GM23338 (cell line): Measurements from ENCODE around the gene SH3D19. TPM values are rescaled to one million over a fixed set of nuclear protein-coding genes. Genes with fewer than 3 reads are reported as not detected.

ENCODE experiments used
- ATAC-seq: fragments of 200-7000 bp; cut with Tn5 transposase; 3 replicates; pipeline ENCODE4 v1.9.1; 2020
- DNase-seq: peaks from one replicate; pipeline ENCODE4 v3.0.0-alpha.2; 2015; ENCODE audit warnings: low spot score
- H2AFZ ChIP-seq: fragments of 200-600 bp; sonication (generic); 2 replicates; pipeline ENCODE4 v1.8.0; 2016; ENCODE audit warnings: antibody characterized with exemption, mild to moderate bottlenecking, moderate library complexity
- H3F3A ChIP-seq: fragments of 200-600 bp; sonication (generic); replicated peaks from 2 replicates; pipeline ENCODE4 v1.8.0; 2017; ENCODE audit warnings: antibody characterized with exemption, mixed run types, low read depth
- H3K27ac ChIP-seq: fragments of 200-600 bp; sonication (generic); 2 replicates; pipeline ENCODE4 v1.6.1; 2016; ENCODE audit warnings: low read depth
- H3K27me3 ChIP-seq: fragments of 200-600 bp; sonication (generic); 2 replicates; pipeline ENCODE4 v1.8.0; 2016; ENCODE audit warnings: mild to moderate bottlenecking, mixed run types, moderate library complexity; ENCODE audit not compliant: insufficient read depth
- H3K36me3 ChIP-seq: fragments of 200-600 bp; sonication (generic); 2 replicates; pipeline ENCODE4 v1.8.0; 2016; ENCODE audit warnings: mild to moderate bottlenecking; ENCODE audit not compliant: insufficient read depth
- H3K4me1 ChIP-seq: fragments of 200-600 bp; sonication (generic); 2 replicates; pipeline ENCODE4 v1.8.0; 2016; ENCODE audit warnings: mild to moderate bottlenecking, moderate library complexity; ENCODE audit not compliant: insufficient read depth
- H3K4me2 ChIP-seq: fragments of 200-600 bp; sonication (generic); 2 replicates; pipeline ENCODE4 v1.7.1; 2017; ENCODE audit warnings: mixed run types
- H3K4me3 ChIP-seq: fragments of 200-600 bp; sonication (generic); 2 replicates; pipeline ENCODE4 v1.6.1; 2016; ENCODE audit warnings: mixed run types
- H3K79me2 ChIP-seq: fragments of 200-600 bp; sonication (generic); replicated peaks from 2 replicates; pipeline ENCODE4 v1.8.0; 2017; ENCODE audit warnings: mild to moderate bottlenecking; ENCODE audit not compliant: insufficient read depth
- H3K9me2 ChIP-seq: fragments of 200-600 bp; sonication (generic); 2 replicates; pipeline ENCODE4 v1.8.0; 2017; ENCODE audit not compliant: insufficient read depth
- H4K20me1 ChIP-seq: fragments of 200-600 bp; sonication (generic); replicated peaks from 2 replicates; pipeline ENCODE4 v1.8.0; 2017; ENCODE audit warnings: mild to moderate bottlenecking; ENCODE audit not compliant: insufficient read depth
- H3K27ac Mint-ChIP-seq: 2 replicates; pipeline ENCODE4 v1.8.0; 2020; ENCODE audit warnings: inconsistent platforms, mild to moderate bottlenecking, moderate library complexity, mixed read lengths
- H3K27me3 Mint-ChIP-seq: 3 replicates; pipeline ENCODE4 v1.8.0; 2022; ENCODE audit warnings: low read depth, mild to moderate bottlenecking, moderate library complexity, mixed read lengths, inconsistent platforms; ENCODE audit not compliant: insufficient read depth, poor library complexity
- H3K36me3 Mint-ChIP-seq: 3 replicates; pipeline ENCODE4 v1.8.0; 2021; ENCODE audit warnings: low read depth, mild to moderate bottlenecking, inconsistent platforms, moderate library complexity, mixed read lengths
- H3K4me1 Mint-ChIP-seq: 3 replicates; pipeline ENCODE4 v1.8.0; 2020; ENCODE audit warnings: mild to moderate bottlenecking, inconsistent platforms, mixed read lengths
- H3K4me3 Mint-ChIP-seq: 3 replicates; pipeline ENCODE4 v1.8.0; 2021; ENCODE audit warnings: moderate library complexity, mild to moderate bottlenecking, inconsistent platforms, mixed read lengths
- H3K9me3 Mint-ChIP-seq: 3 replicates; pipeline ENCODE4 v1.8.0; 2020; ENCODE audit warnings: moderate library complexity, mild to moderate bottlenecking, inconsistent platforms, mixed read lengths
- CREB1 ChIP-seq: fragments of 250-450 bp; sonication (Bioruptor Pico); IDR thresholded peaks from 2 replicates; pipeline ENCODE4 v1.5.0; 2020; ENCODE audit warnings: low read depth, mild to moderate bottlenecking, moderate library complexity
- ETS1 ChIP-seq: IDR thresholded peaks from 2 replicates; pipeline ENCODE4 v1.6.1; 2016; ENCODE audit warnings: antibody characterized with exemption
- EZH2phosphoT487 ChIP-seq: fragments of 200-600 bp; sonication (generic); IDR thresholded peaks from one replicate; pipeline ENCODE4 v1.8.1; 2018; ENCODE audit warnings: antibody characterized with exemption; ENCODE audit not compliant: unreplicated experiment
- JUNB ChIP-seq: IDR thresholded peaks from one replicate; pipeline ENCODE4 v1.6.1; 2016; ENCODE audit warnings: antibody characterized with exemption; ENCODE audit not compliant: unreplicated experiment
- NANOG ChIP-seq: IDR thresholded peaks from 2 replicates; pipeline ENCODE4 v1.6.1; 2016; ENCODE audit warnings: antibody characterized with exemption, borderline replicate concordance
- POLR2AphosphoS5 ChIP-seq: IDR thresholded peaks from 2 replicates; pipeline ENCODE4 v1.6.1; 2016; ENCODE audit warnings: antibody characterized with exemption, low read depth
- REST ChIP-seq: IDR thresholded peaks from one replicate; pipeline ENCODE4 v1.6.1; 2018; ENCODE audit warnings: antibody characterized with exemption; ENCODE audit not compliant: unreplicated experiment
- STAT1 ChIP-seq: IDR thresholded peaks from one replicate; pipeline ENCODE4 v1.6.1; 2016; ENCODE audit warnings: antibody characterized with exemption; ENCODE audit not compliant: unreplicated experiment
- ZNF114 ChIP-seq: fragments of 250-450 bp; sonication (Bioruptor Pico); IDR thresholded peaks from 2 replicates; pipeline ENCODE4 v1.5.0; 2020; ENCODE audit warnings: mild to moderate bottlenecking, moderate library complexity
- ZNF462 ChIP-seq: fragments of 250-450 bp; sonication (Bioruptor Pico); IDR thresholded peaks from 2 replicates; pipeline ENCODE4 v1.5.0; 2020; ENCODE audit warnings: mild to moderate bottlenecking, moderate library complexity
- polyA plus RNA-seq: library from polyadenylated mRNA; unstranded; fragments of >200 nt; fragmentation: Nextera tagmentation; extraction: Ambion mirVana; gene quantifications from 2 replicates; pipeline ENCODE4 v1.2.1, GENCODE V29; 2016
- total RNA-seq: library from RNA; depleted of rRNA; stranded (reverse); fragments of >200 nt; shearing (Covaris generic); gene quantifications from 2 replicates; pipeline ENCODE4 v1.2.3, GENCODE V29; 2014

The SH3D19 gene
- total and polyA plus RNA-seq, 2 experiments from 2014 or later: 25.3 to 57.4 TPM

- DNase-seq (no peak), ATAC-seq (no peak)
- H3K9me3 Mint-ChIP-seq: peaks cover 6% of the 10 kb centered on the region; the same call in 2 of the 3 replicates
- peaks cover 4% of the 10 kb centered on the region; the same call in 1 of the 3 replicates for H3K4me1 Mint-ChIP-seq
- H3K27ac Mint-ChIP-seq: no peak overlapping the region
- Histone ChIP-seq H3K36me3 (no peaks in the 10 kb centered on the region), H4K20me1 (peaks cover 6% of the 10 kb centered on the region; the same call in 1 of the 2 replicates), H2AFZ (no peak overlapping the region), H3K4me1 (no peaks in the 10 kb centered on the region), H3K4me3 (no peak overlapping the region), H3K9me2 (no peaks in the 10 kb centered on the region), H3K27ac (no peak overlapping the region), H3K79me2 (peaks cover 63% of the 10 kb centered on the region), H3K27me3 (no peaks in the 10 kb centered on the region), H3K4me2 (no peak overlapping the region), H3F3A (no peaks in the 10 kb centered on the region)
- H3K36me3 Mint-ChIP-seq: peaks cover 34% of the 10 kb centered on the region
- no peak overlapping the region for H3K4me3 Mint-ChIP-seq
- no peaks in the 10 kb centered on the region for H3K27me3 Mint-ChIP-seq
- no peak for TF ChIP-seq EZH2phosphoT487
- TF ChIP-seq REST: no peak
- TF ChIP-seq ZNF114 (CRISPR knock-in tag): no peak
These were observed 67.7 kb downstream of the SH3D19 start for GRCh38 chr4:151257704-151258103.

GRCh38 chr4:151256134-151256533, 69.3 kb downstream of the SH3D19 start:
- H3K4me1 ChIP-seq: peaks cover 9% of the 10 kb centered on the region
- H4K20me1 ChIP-seq: peaks cover 6% of the 10 kb centered on the region; the same call in 1 of the 2 replicates
- no peak overlapping the region for H3K4me3 Mint-ChIP-seq
- no peak for ATAC-seq
- DNase-seq: no peak
- H3K79me2 ChIP-seq: peaks cover 61% of the 10 kb centered on the region
- H2AFZ ChIP-seq: no peak overlapping the region
- H3K4me2 ChIP-seq: no peak overlapping the region
- H3K27me3 ChIP-seq: no peaks in the 10 kb centered on the region
- H3F3A ChIP-seq: peaks cover 4% of the 10 kb centered on the region; the same call in 1 of the 2 replicates
- H3K9me2 ChIP-seq: no peaks in the 10 kb centered on the region
- H3K4me1 Mint-ChIP-seq: no peaks in the 10 kb centered on the region
- no peaks in the 10 kb centered on the region for H3K27me3 Mint-ChIP-seq
- H3K4me3 ChIP-seq: no peak overlapping the region
- H3K9me3 Mint-ChIP-seq: peaks cover 6% of the 10 kb centered on the region; the same call in 2 of the 3 replicates
- no peak overlapping the region for H3K27ac ChIP-seq
- H3K27ac Mint-ChIP-seq: no peak overlapping the region
- peaks cover 27% of the 10 kb centered on the region for H3K36me3 Mint-ChIP-seq
- H3K36me3 ChIP-seq: no peaks in the 10 kb centered on the region
- TF ChIP-seq NANOG (no peak), ZNF462 (no peak), POLR2AphosphoS5 (no peak), JUNB (no peak), CREB1 (no peak), ZNF114 (CRISPR knock-in tag) (no peak), ETS1 (no peak), STAT1 (no peak)
